ENCODE data around the gene PEX5L. TPM values are rescaled to one million over a fixed set of nuclear protein-coding genes. Genes with fewer than 3 reads are reported as not detected.

The PEX5L gene
- polyA plus RNA-seq, 1 of the 3 experiments (the other 2 are of a cell fraction): not detected

GRCh38 chr3:179861292-179861691, 175.4 kb downstream of the PEX5L start:
- no peaks in the 10 kb centered on the region for H4K20me1 ChIP-seq (ENCODE audit: insufficient read depth)

More at GRCh38 chr3:179861292-179861691, 175.4 kb downstream of the PEX5L start:
- Histone ChIP-seq H3K79me2 (ENCODE audit: insufficient read depth) (no peaks in the 10 kb centered on the region), H3K9me2 (no peaks in the 10 kb centered on the region), H3K9ac (no peak overlapping the region), H3K9me3 (no peaks in the 10 kb centered on the region), H3K27me3 (ENCODE audit: insufficient read depth) (no peaks in the 10 kb centered on the region), H3K4me1 (ENCODE audit: control insufficient read depth in 1 of 2, insufficient read depth in 2 of 2, low read depth in 1 of 2, low read length in 1 of 2) (peaks cover 0 to 2% of the 10 kb centered on the region in 2 experiments; a peak in 1 of 4 replicates), H2AFZ (ENCODE audit: low read depth) (no peak overlapping the region), H3F3A (replicated peaks; ENCODE audit: insufficient read depth) (no peaks in the 10 kb centered on the region), H3K4me3 (ENCODE audit: low read depth in 2 of 2, low read length in 1 of 2) (no peak overlapping the region), H3K36me3 (replicated peaks in 1 of 2; ENCODE audit: control insufficient read depth in 1 of 2, insufficient read depth in 2 of 2, low read length in 1 of 2) (no peaks in the 10 kb centered on the region), H3K27ac (ENCODE audit: low read depth in 2 of 2, low read length in 1 of 2) (no peak overlapping the region), H3K4me2 (no peak overlapping the region)
- no peak for DNase-seq
- TF ChIP-seq CTCF (IDR thresholded peaks at IDR 0.05): no peak
- TF ChIP-seq ELF1 (IDR thresholded peaks at IDR 0.05): no peak
- no peak for TF ChIP-seq REST (IDR thresholded peaks at IDR 0.05; ENCODE audit: low read depth, low read length)
- no peak for TF ChIP-seq ZBTB33 (IDR thresholded peaks at IDR 0.05; ENCODE audit: borderline replicate concordance, low read depth)
- TF ChIP-seq FOSL2 (IDR thresholded peaks at IDR 0.05; ENCODE audit: borderline replicate concordance, low read depth): no peak
- no peak for TF ChIP-seq TEAD4 (IDR thresholded peaks at IDR 0.05; ENCODE audit: borderline replicate concordance, insufficient read depth)
- TF ChIP-seq PBX3 (IDR thresholded peaks at IDR 0.05): no peak
- TF ChIP-seq TAF1 (IDR thresholded peaks at IDR 0.05; ENCODE audit: borderline replicate concordance, low read depth, low read length): no peak
- no peak for TF ChIP-seq RCOR1 (IDR thresholded peaks at IDR 0.05; ENCODE audit: low read length)
- TF ChIP-seq JUND (IDR thresholded peaks at IDR 0.05): no peak
- TF ChIP-seq FOXM1 (IDR thresholded peaks at IDR 0.05; ENCODE audit: low read depth): no peak
- TF ChIP-seq NFIC (IDR thresholded peaks at IDR 0.05; ENCODE audit: borderline replicate concordance): no peak
- TF ChIP-seq RAD21 (IDR thresholded peaks at IDR 0.05; ENCODE audit: low read length): no peak
- no peak for TF ChIP-seq SIN3A (IDR thresholded peaks at IDR 0.05; ENCODE audit: borderline replicate concordance, low read depth, low read length)
- TF ChIP-seq MAX (IDR thresholded peaks at IDR 0.05; ENCODE audit: low read depth): no peak
- ChIA-PET CTCF (interaction anchor here (2.2 kb wide), 1 partner anchor 12 kb away, joined by 6 read pairs; no protein-coding TSS in a partner anchor), POLR2A (no interaction called here)
- 67% methylated on average over 3 of the region's 5 CpGs for WGBS (ENCODE audit: low lambda C conversion rate)

All from SK-N-SH (cell line).